Astrocyte (in vitro differentiated cells and primary cell): ENCODE results near the gene NEBL.

Experiments
- CTCF ChIP-seq: IDR thresholded peaks from 2 replicates; pipeline ENCODE4 v1.5.1; 2011; ENCODE audit warnings: low read depth, mild to moderate bottlenecking, inconsistent platforms, low read length, moderate library complexity; ENCODE audit not compliant: insufficient read depth
- EZH2 ChIP-seq: IDR thresholded peaks from 2 replicates; pipeline ENCODE4 v1.6.1; 2012; ENCODE audit warnings: mild to moderate bottlenecking, low read length, inconsistent platforms; ENCODE audit not compliant: insufficient read depth

- TF ChIP-seq CTCF (no peak), EZH2 (no peak)
Observed at GRCh38 chr10:20822825-20823224, 74.3 kb downstream of the NEBL start.
